HFF-Myc (cell line): ENCODE data around the gene AGXT.

Source experiments
- DNase-seq: peaks from one replicate; pipeline ENCODE4 v3.0.0-alpha.2; 2011; ENCODE audit warnings: low read depth; ENCODE audit errors: extremely low read depth
- H3K4me3 ChIP-seq: replicated peaks from 2 replicates; pipeline ENCODE4 v1.5.1; 2011; ENCODE audit warnings: low read depth, mild to moderate bottlenecking, control low read depth, low read length
- CTCF ChIP-seq: IDR thresholded peaks from 2 replicates; pipeline ENCODE4 v1.5.1; 2012; ENCODE audit warnings: mild to moderate bottlenecking, low read depth, low read length, control low read depth; ENCODE audit errors: missing control alignments

AGXT gene

GRCh38 chr2:240851078-240851991 is 17.3 kb upstream of the AGXT start:
- DNase-seq: peak; percentile 40
- TF ChIP-seq CTCF: peak; percentile 93
- H3K4me3 ChIP-seq: no peak overlapping the region

- DNase-seq: no peak
- no peak overlapping the region for H3K4me3 ChIP-seq
- TF ChIP-seq CTCF: no peak
Measured at GRCh38 chr2:240852671-240853314, 15.8 kb upstream of the AGXT start.

GRCh38 chr2:240855670-240856069 is 13.0 kb upstream of the AGXT start:
- no peak for TF ChIP-seq CTCF
- H3K4me3 ChIP-seq: no peak overlapping the region
- DNase-seq: no peak

GRCh38 chr2:240856151-240856980 is 12.3 kb upstream of the AGXT start:
- H3K4me3 ChIP-seq: no peak overlapping the region
- peak; percentile 22 for TF ChIP-seq CTCF
- DNase-seq: no peak

- DNase-seq: no peak
Measured at GRCh38 chr2:240857039-240858008, 11.3 kb upstream of the AGXT start.

More at GRCh38 chr2:240857039-240858008, 11.3 kb upstream of the AGXT start:
- no peak for TF ChIP-seq CTCF
- no peak overlapping the region for H3K4me3 ChIP-seq
